Prostate gland (tissue), 2 donors: Measurements from ENCODE around the gene KRT86. TPM values are rescaled to one million over a fixed set of nuclear protein-coding genes. Genes with fewer than 3 reads are reported as not detected.

Source experiments
- DNase-seq: peaks from one replicate; pipeline ENCODE4 v3.0.0-alpha.2; 2019; ENCODE audit warnings: low spot score
- H3K27ac ChIP-seq, 2 donors: fragments of 200-600 bp; sonication (generic); 2 replicates each; pipeline ENCODE4 v1.5.1; 2017 to 2019
- H3K27me3 ChIP-seq: fragments of 200-600 bp; sonication (generic); replicated peaks from 2 replicates; pipeline ENCODE4 v1.5.1; 2019; ENCODE audit not compliant: insufficient read depth
- H3K36me3 ChIP-seq, 2 donors: fragments of 200-600 bp; sonication (generic); 1 replicate in 1 of 2; 2 replicates in 1 of 2; pipeline versions ENCODE4 v1.5.1 to v1.8.1; 2017 to 2019
- H3K4me1 ChIP-seq: fragments of 200-600 bp; sonication (generic); replicated peaks from 2 replicates; pipeline ENCODE4 v1.5.1; 2019
- H3K4me3 ChIP-seq, 2 donors: fragments of 200-600 bp; sonication (generic); 2 replicates each; pipeline ENCODE4 v1.5.1; 2017 to 2019
- H3K9me3 ChIP-seq: fragments of 200-600 bp; sonication (generic); 2 replicates; pipeline ENCODE4 v1.5.1; 2017
- CTCF ChIP-seq, 4 experiments: fragments of 200-600 bp in 2 of 4; fragments of 450-650 bp in 2 of 4; sonication (generic) in 2 of 4; IDR thresholded peaks; 1 replicate in 3 of 4; 2 replicates in 1 of 4; pipeline ENCODE4 v1.5.1; 2016 to 2019; ENCODE audit warnings: antibody characterized with exemption in 4 of 4, mild to moderate bottlenecking in 2 of 4, moderate library complexity in 2 of 4
- POLR2A ChIP-seq: fragments of 450-650 bp; IDR thresholded peaks from one replicate; pipeline ENCODE4 v1.6.1; 2016; ENCODE audit warnings: antibody characterized with exemption, mild to moderate bottlenecking
- POLR2AphosphoS5 ChIP-seq: sonication (generic); formaldehyde crosslinking; IDR thresholded peaks from one replicate; pipeline ENCODE4 v1.6.1; 2017; ENCODE audit warnings: antibody characterized with exemption
- WGBS: methylation state at CpG from one replicate; pipeline ENCODE4 v1.1.5; 2018; 5-methylcytosine and 5-hydroxymethylcytosine counted together
- intact Hi-C: fragments of 100-400 bp; cut with DNase I; formaldehyde crosslinking; loops from one replicate; pipeline ENCODE4 v1.14.2; 2022
- total RNA-seq, 2 donors: library from RNA; depleted of rRNA; stranded (reverse); fragments of >200 nt; gene quantifications; one replicate each; pipeline ENCODE4 v1.1.0, GENCODE V29; 2016

The KRT86 gene
- total RNA-seq, 2 donors from 2014 or later, result 0.27 to 0.85 TPM

DNA sequence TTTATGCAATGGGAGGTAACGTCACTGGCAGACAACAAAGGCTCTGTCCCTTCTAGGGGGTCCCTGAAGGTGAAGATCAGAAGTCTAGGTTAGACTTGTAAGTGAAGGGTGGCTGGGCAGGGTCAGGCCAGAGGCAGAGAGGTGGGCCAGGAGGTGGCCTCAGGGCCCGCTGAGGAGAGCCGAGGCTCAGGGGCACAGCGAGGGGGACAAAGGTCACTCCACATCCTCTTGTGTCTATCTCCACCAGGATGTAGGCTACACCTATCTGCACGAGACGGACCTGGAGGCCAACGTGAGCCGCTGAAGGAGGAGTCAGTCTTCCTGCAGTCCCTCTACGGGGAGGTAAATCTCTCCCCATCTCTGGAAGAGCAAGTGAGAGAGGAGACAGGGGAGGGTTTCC is 72.6 kb downstream of the KRT86 start:
- intact Hi-C loops, result no loop called here
- H3K27ac ChIP-seq, result no peak overlapping the region
- no peak overlapping the region for H3K4me3 ChIP-seq
- WGBS, result 78% methylated on average over 9 of the region's 9 CpGs
- DNase-seq, result no peak
- TF ChIP-seq POLR2AphosphoS5, result no peak
- peaks cover 6% of the 10 kb centered on the region for H3K4me1 ChIP-seq
- no peaks in the 10 kb centered on the region for H3K9me3 ChIP-seq
- no peaks in the 10 kb centered on the region for H3K36me3 ChIP-seq
- H3K27me3 ChIP-seq, result no peaks in the 10 kb centered on the region

GRCh38 chr12:52347551-52348510 is 73.4 kb downstream of the KRT86 start:
- TF ChIP-seq POLR2AphosphoS5 (no peak), POLR2A (no peak), CTCF (IDR thresholded peaks at IDR 0.05) (no peak)
- no peaks in the 10 kb centered on the region for H3K9me3 ChIP-seq
- no peak overlapping the region for H3K27ac ChIP-seq
- WGBS, result 80% methylated on average over 15 of the region's 16 CpGs
- no peak for DNase-seq
- H3K4me1 ChIP-seq, result peaks cover 6% of the 10 kb centered on the region
- H3K36me3 ChIP-seq, result no peaks in the 10 kb centered on the region
- intact Hi-C loops, result no loop called here
- no peaks in the 10 kb centered on the region for H3K27me3 ChIP-seq
- H3K4me3 ChIP-seq, result no peak overlapping the region

DNA sequence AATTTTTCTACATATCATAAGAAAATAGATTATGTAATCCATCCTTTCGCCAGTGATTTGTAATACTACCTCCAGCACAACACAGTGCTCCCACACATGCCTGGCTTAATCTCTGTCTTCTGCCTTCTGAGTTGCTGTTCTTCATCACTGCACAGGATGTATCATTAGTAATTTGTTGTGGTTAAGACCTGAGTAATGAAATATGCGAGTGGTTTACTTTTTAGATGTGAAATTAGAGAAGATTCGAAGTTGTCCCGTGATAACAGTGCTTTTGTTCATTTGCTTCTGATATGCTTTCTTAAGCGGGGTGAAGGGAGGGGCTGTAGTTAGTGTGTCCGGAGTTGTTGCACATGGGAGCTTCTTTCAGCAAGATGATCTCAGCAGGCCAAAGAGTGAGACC is 74.8 kb downstream of the KRT86 start:
- H3K36me3 ChIP-seq, result no peaks in the 10 kb centered on the region
- 78% methylated on average over 6 of the region's 6 CpGs for WGBS
- DNase-seq, result no peak
- H3K27ac ChIP-seq, result no peak overlapping the region
- no peak overlapping the region for H3K4me3 ChIP-seq
- peaks cover 6% of the 10 kb centered on the region for H3K4me1 ChIP-seq
- intact Hi-C loops, result no loop called here
- TF ChIP-seq POLR2A (no peak), CTCF (IDR thresholded peaks at IDR 0.05) (no peak), POLR2AphosphoS5 (no peak)
- no peaks in the 10 kb centered on the region for H3K9me3 ChIP-seq
- H3K27me3 ChIP-seq, result no peaks in the 10 kb centered on the region

- Histone ChIP-seq H3K27me3 (no peaks in the 10 kb centered on the region), H3K4me3 (no peak overlapping the region), H3K9me3 (no peaks in the 10 kb centered on the region), H3K27ac (no peak overlapping the region), H3K4me1 (peaks cover 4% of the 10 kb centered on the region), H3K36me3 (no peaks in the 10 kb centered on the region)
- no peak for DNase-seq
- intact Hi-C loops, result no loop called here
- 97% methylated on average over 8 of the region's 8 CpGs for WGBS
- no peak for TF ChIP-seq POLR2A
- TF ChIP-seq POLR2AphosphoS5, result no peak
- TF ChIP-seq CTCF (IDR thresholded peaks at IDR 0.05), result no peak
These were observed 75.7 kb downstream of the KRT86 start for GRCh38 chr12:52350021-52350620.

DNA sequence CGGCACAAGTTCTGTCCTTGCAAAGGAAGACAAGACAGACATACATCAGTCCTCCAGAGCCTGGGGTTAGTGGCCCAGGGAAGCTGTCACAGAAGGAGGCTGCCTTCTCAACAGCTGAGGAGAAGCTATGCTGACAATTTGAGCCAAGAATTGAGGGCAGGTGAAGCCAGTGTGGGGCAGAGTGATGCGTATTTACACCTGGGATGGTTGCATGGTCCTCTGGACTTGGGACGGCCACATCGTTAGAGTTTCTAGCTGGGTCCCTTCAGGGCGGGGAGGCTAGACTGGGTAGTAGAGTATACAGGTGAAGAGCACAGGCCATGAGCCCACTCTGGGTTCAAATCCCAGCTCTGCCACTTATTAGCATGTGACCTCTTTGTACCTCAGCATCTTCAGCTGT is 76.3 kb downstream of the KRT86 start:
- TF ChIP-seq POLR2AphosphoS5 (no peak), CTCF (IDR thresholded peaks at IDR 0.05) (no peak), POLR2A (no peak)
- DNase-seq, result no peak
- Histone ChIP-seq H3K36me3 (no peaks in the 10 kb centered on the region), H3K27me3 (no peaks in the 10 kb centered on the region), H3K27ac (no peak overlapping the region), H3K4me1 (peaks cover 4% of the 10 kb centered on the region), H3K9me3 (no peaks in the 10 kb centered on the region), H3K4me3 (no peak overlapping the region)
- intact Hi-C loops, result no loop called here
- WGBS, result 93% methylated on average over 5 of the region's 5 CpGs
